Effector CD4-positive, alpha-beta T cell (primary cell): ENCODE measurements around the gene ATAT1.
"Not testable (repeated sequence)": the region's sequence is repeated elsewhere in the genome, so short reads cannot be mapped to it uniquely, and the experiment has no call there.

Source experiments
- DNase-seq: peaks from one replicate; pipeline ENCODE4 v3.0.0-alpha.2; 2020

ATAT1 gene

GRCh38 chr6:30651143-30651542 lies 24.5 kb downstream of the ATAT1 start:
- no peak for DNase-seq

GRCh38 chr6:30654798-30655742 lies 28.4 kb downstream of the ATAT1 start:
- DNase-seq, result no peak

GRCh38 chr6:30655743-30656094 lies 29.0 kb downstream of the ATAT1 start:
- DNase-seq, result no peak

- DNase-seq, result no peak
Observed at GRCh38 chr6:30656513-30656912, 29.8 kb downstream of the ATAT1 start.

DNA sequence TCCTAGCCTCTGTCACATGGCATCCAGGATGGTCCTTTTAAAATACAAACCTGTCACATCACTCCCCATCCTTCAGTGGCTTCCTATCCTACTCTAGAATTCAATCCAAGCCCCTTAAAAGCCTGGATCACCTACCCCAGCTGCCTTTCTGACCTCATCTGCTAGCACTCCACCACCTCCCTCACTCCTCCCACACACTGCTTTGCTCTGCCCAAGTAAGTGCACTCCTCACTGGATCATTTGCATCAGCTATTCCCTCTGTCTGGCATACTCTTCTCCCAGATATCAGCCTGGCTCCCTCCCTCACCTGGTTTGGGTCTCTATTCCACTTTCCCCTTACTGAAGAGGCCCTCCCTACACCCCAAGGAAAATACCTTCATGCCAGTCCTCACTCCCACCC lies 30.8 kb downstream of the ATAT1 start:
- DNase-seq, result no peak

DNA sequence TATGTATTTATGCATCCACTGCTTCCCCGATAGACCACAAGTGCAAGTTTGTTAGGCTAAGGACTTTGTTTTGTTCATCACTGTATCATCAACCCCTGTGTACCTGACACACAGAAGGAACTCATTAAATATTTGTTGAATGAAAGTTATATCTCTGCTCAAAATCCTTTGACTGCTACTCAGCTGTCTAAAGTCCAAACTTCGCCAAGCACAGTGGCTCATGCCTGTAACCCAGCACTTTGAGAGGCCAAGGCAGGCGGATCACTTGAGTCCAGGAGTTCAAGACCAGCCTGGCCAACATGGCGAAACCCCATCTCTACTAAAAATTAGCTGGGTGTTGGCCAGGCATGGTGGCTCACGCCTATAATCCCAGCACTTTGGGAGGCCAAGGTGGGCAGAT lies 31.2 kb downstream of the ATAT1 start:
- not testable (repeated sequence) for DNase-seq

GRCh38 chr6:30664994-30665767 lies 38.5 kb downstream of the ATAT1 start:
- no peak for DNase-seq

DNA sequence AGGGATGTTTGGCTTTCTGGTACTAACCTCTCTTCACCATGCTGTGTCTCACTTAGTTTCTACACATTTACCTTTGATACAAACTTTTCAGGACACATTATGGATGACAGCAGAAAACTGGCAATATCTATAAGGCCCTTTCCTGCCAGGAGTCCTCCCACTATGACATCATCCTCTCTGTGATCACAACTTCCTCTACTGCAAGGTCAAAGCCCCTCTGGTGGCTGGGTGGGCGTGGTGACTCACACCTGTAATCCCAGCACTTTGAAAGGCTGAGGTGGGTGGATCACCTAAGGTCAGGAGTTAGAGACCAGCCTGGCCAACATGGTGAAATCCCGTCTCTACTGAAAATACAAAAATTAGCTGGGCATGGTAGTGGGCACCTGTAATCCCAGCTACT lies 39.6 kb downstream of the ATAT1 start:
- DNase-seq, result not testable (repeated sequence)

GRCh38 chr6:30670760-30671527 lies 44.3 kb downstream of the ATAT1 start:
- DNase-seq, result no peak

DNA sequence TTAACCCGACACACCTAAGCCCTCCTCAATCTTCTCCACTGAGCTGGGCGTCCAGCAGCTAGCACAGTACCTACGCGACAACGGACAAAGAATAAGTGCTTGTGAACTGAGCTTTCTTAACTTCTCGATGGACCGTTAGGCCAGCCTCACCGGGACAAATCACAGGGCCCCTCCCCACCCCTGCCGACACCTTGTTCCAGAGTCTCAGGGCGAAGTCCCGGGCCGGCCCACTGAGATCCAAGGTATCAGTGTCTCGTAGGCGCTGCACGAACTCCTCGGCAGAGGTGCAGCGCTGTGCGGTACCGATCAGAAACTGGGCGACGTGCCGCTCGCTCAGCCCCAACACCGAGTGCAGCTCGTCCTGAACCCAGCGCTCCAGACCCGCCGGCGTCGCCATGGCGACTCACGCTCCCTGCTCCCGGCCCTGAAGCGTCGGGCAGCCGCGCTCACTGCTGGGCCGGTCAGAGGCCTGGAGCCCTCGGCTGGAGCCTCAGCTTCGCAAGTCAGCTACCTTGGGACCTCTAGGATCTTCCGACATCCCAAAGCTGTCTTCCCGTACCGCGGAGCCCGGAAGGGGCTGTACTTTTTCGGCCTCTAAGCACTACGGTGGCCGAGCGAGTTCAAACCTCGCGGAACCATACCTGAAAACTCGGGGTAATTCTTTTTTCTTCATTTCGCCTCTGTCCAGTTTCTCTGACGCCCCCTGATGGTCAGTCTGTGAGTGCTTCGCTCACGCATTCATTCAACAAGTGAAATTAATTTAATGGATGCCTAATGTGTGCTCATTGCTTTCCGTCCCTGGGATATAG lies 46.0 kb downstream of the ATAT1 start, which contains the start of gene DHX16:
Gene DHX16, minus strand, starts transcription at position 562 of the 809 bp plus-strand sequence. Its CDS starts 165 bp downstream, at position 397.
- DNase-seq, result peak; percentile 92

GRCh38 chr6:30676660-30677285 lies 50.1 kb downstream of the ATAT1 start:
- DNase-seq, result no peak

DNA sequence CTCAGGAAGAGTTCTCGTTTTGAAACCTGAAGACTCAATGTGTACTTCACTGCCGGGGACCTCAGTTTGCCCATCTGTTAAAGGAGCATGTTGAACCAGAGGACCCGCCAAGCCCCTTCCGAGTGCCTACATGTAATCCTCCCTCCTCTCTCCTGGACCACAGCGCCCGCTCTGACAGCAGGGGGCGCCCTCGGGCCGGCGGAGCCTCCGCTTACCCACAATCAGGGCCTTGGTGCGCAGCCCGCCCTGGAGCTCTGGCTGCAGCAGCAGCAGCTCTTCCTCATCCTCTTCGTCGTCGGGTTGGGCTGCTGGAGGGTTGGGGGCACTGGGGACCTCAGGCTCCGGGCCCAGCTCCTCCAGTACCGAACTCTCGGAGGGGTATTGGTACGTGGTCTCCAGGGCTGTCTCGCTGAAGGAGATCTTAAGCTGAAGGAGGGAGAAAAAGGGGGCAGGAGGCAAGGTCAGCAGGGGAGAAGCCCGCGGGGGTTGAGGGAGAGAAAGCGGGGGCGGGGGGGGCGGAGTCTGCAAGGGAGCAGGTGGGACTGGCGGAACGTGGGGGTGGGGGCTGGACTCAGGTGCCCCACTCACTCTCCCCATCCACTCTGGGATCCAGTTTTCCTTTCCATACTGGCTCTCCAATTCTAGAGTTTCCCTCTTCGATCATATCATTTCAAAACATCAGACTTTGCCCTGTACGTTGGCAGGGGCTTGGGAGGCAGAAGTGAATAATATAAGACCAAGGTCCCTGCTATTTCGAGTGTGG lies 52.5 kb downstream of the ATAT1 start:
- peak; percentile 92 for DNase-seq

DNA sequence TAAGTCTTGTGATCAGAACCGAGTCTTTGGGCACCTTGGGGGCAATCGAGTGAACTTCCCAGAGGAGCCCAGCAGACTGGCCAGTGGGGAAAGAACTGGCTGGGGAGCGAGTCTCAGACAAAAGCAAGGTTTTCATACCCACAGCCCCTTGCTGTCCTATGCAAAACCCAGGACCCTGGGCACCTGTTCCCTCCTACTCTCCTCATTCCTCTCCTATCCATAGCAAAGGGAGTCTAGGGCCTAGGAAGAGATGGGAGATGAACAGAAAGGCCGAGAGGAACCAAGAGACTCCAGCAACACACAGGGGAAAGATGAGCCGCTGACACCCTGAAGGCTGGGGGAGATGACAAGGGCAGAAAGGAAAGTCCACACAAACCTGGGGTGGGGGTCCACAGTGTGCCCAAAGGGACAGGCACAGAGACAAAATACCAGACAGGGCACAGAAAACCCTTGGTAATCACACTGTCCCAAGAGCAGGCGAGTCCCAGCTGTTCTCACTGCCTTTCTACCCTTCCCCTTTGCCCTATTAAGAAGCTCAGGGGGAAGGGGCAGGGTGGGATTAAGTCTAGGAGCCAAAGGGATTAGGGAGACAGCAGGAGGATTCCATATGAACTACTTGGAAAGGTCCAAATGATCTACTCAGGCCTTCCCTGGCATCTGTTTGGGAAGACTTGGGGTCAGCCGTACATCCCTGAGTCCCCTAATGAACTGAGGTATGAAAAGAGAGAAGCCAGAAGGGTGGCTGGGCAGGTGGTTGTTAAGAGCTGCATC lies 53.3 kb downstream of the ATAT1 start:
- no peak for DNase-seq

- no peak for DNase-seq
Observed at GRCh38 chr6:30681766-30682142, 55.1 kb downstream of the ATAT1 start.

- peak; percentile 81 for DNase-seq
Observed at GRCh38 chr6:30682143-30683117, 55.8 kb downstream of the ATAT1 start.

DNA sequence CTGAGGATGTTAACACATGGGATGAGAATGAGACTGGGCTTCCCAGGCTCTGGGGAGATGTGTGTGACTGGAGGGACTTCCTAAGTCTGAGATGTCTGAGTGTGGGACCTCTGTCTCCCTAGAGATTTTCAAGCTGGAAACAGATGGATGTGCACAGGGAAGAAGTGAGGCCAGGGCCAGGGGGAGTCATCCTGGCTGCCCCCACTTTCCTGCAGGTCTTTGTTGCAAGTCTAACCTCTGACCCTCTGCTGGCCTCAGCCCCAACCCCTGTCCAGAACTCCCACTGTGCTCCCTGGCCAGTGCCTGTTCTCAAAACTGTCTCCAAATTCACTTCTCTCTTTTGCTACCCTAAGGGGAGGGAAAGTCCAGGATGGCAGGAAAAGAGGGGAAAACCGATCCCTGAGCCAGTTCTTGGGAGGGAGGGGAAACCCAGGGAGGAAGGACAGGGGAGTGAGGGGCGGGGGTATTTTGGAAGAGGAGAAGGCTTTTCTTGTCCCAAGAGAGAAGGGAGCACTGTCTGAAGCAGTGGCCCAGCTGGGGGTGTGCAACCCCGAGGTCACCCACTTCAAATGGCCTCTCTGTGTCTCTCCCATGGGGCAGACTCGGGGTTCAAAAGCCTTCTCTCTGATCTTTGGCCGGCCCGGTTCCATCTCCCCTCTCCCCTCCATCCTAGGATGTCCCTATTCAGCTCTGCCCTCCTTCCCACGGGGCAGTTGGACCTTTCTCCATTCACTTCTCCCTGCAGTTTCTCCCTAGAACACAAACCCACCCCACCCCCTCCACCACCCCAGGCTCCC lies 56.7 kb downstream of the ATAT1 start:
- DNase-seq, result no peak

DNA sequence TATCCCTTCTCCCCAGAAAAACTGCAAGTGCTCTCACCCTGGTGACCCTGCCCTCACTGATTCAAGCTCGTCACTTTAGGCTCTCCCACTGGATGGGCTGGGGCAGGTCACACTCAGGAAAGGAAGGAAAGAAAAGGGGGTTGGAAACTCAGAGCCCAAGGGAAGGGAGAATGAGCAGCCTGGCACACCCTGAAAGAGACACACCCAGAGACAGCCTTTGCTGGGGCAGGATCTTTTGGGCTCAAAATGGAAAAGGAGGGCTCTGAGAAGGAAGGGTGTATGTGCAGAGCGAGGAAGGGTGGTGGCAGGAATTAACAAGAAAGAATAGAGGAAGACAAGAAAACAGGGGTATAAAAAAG lies 57.3 kb downstream of the ATAT1 start:
- no peak for DNase-seq
